Common myeloid progenitor, CD34-positive (primary cell): ENCODE data around the gene RAF1.
A peak's percentile ranks its signal among the peaks of the same experiment; 100 is the strongest.
"Not testable (repeated sequence)": the region's sequence is repeated elsewhere in the genome, so short reads cannot be mapped to it uniquely, and the experiment has no call there.

ENCODE experiments used
- CTCF ChIA-PET: fragments of 350-600 bp; sonication (Branson Sonifier 250); formaldehyde crosslinking; loops from one replicate; lab custom pipeline; 2021; ENCODE audit warnings: antibody characterized with exemption; lab: Charles Lee
- POLR2A ChIA-PET: fragments of 350-600 bp; sonication (Branson Sonifier 250); formaldehyde crosslinking; loops from one replicate; lab custom pipeline; 2021; ENCODE audit warnings: antibody characterized with exemption; lab: Charles Lee
- DNase-seq, 3 donors: peaks; one replicate each; pipeline versions ENCODE4 v3.0.0 to v3.0.0-alpha.2; 2013
- H3K27ac ChIP-seq, 2 experiments: 1 replicate in 1 of 2; 2 replicates in 1 of 2; pipeline ENCODE4 v1.7.0; 2013; ENCODE audit warnings: inconsistent platforms in 2 of 2, low read length in 2 of 2, mild to moderate bottlenecking in 2 of 2, low read depth in 1 of 2, moderate library complexity in 1 of 2; ENCODE audit not compliant: severe bottlenecking in 2 of 2, insufficient read depth in 1 of 2, poor library complexity in 1 of 2
- H3K27me3 ChIP-seq, 5 experiments: replicated peaks in 2 of 5; 1 replicate in 3 of 5; 2 replicates in 2 of 5; pipeline versions ENCODE4 v1.6.1 to v1.7.0; 2013; ENCODE audit warnings: low read length in 4 of 5, mild to moderate bottlenecking in 2 of 5, moderate library complexity in 2 of 5, inconsistent platforms in 1 of 5; ENCODE audit not compliant: insufficient read depth in 5 of 5, control insufficient read depth in 4 of 5
- H3K36me3 ChIP-seq, 4 experiments: 1 replicate in 2 of 4; 2 replicates in 2 of 4; pipeline versions ENCODE4 v1.6.1 to v1.7.0; 2013; ENCODE audit warnings: low read length in 3 of 4, control low read depth in 1 of 4, mild to moderate bottlenecking in 1 of 4; ENCODE audit not compliant: control insufficient read depth in 4 of 4, insufficient read depth in 4 of 4
- H3K4me1 ChIP-seq, 4 experiments: 1 replicate in 3 of 4; 2 replicates in 1 of 4; pipeline versions ENCODE4 v1.6.1 to v1.7.1; 2013; ENCODE audit warnings: low read length in 3 of 4, mild to moderate bottlenecking in 3 of 4, control low read depth in 1 of 4, inconsistent platforms in 1 of 4, moderate library complexity in 1 of 4; ENCODE audit not compliant: control insufficient read depth in 4 of 4, insufficient read depth in 4 of 4; ENCODE audit errors: control extremely low read depth in 1 of 4
- H3K4me3 ChIP-seq, 7 experiments: 1 replicate in 4 of 7; 2 replicates in 3 of 7; pipeline versions ENCODE4 v1.5.1 to v1.7.0; 2013; ENCODE audit warnings: mild to moderate bottlenecking in 7 of 7, low read length in 6 of 7, moderate library complexity in 6 of 7, inconsistent platforms in 2 of 7, low read depth in 2 of 7, control low read depth in 1 of 7; ENCODE audit not compliant: insufficient read depth in 4 of 7, control insufficient read depth in 1 of 7; ENCODE audit errors: extremely low read depth in 1 of 7
- H3K9me3 ChIP-seq, 5 experiments: 1 replicate in 4 of 5; 2 replicates in 1 of 5; pipeline versions ENCODE4 v1.6.1 to v1.7.1; 2013; ENCODE audit warnings: low read length in 4 of 5, mild to moderate bottlenecking in 2 of 5, inconsistent platforms in 1 of 5, low read depth in 1 of 5, moderate library complexity in 1 of 5; ENCODE audit not compliant: control insufficient read depth in 4 of 5, insufficient read depth in 2 of 5; ENCODE audit errors: control extremely low read depth in 1 of 5
- WGBS: methylation state at CpG from one replicate; pipeline ENCODE4 v1.1.5; 2013; ENCODE audit not compliant: insufficient coverage; 5-methylcytosine and 5-hydroxymethylcytosine counted together

RAF1 gene

DNA sequence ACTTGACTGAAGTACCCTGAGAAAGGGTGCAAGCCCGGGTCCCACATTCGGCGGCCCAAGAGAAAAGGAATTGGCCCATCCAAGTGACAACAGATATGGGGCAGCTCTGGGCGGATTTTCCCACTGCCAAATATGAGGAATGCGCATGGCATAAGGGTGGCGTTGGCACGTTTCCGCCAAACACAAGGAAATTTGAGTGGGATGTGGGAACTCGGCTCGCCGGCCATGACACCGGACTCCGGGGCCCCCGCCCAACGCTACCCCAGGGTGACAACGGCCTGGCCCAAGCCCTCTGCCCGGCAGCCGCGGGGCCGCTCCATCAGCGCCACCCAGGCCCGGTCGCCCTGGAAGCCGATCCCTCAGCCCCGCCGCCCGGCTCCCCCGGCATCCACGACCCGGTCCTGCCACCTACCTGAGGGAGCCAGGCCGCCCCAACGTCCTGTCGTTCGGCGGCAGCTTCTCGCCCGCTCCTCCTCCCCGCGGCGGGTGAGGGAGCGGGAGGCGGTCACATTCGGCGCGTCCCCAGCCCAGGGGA, 449 bp downstream of the RAF1 start:
- CTCF ChIA-PET = interaction anchor here (0.6 to 1.1 kb wide), 3 partner anchors 13 to 120 kb away, joined by 3 read pairs; no protein-coding TSS in a partner anchor
- Histone ChIP-seq H3K36me3 (no peaks in the 10 kb centered on the region), H3K27ac (peak overlapping the region; percentile 97 to 98), H3K9me3 (no peaks in the 10 kb centered on the region), H3K27me3 (no peaks in the 10 kb centered on the region), H3K4me3 (peak overlapping the region; percentile 79 to 98 (median 93)), H3K4me1 (peaks cover 0 to 26% (median 16%) of the 10 kb centered on the region in 4 experiments)
- POLR2A ChIA-PET = interaction anchor here (0.5 to 1.5 kb wide), 3 partner anchors 18 to 210 kb away, joined by 3 to 4 read pairs (median 3); no protein-coding TSS in a partner anchor
- under 1% methylated on average over 38 of the region's 45 CpGs for whole genome bisulfite sequencing
- peak in 2 of 3 donors; percentile 35 to 44 for DNase-seq

DNA sequence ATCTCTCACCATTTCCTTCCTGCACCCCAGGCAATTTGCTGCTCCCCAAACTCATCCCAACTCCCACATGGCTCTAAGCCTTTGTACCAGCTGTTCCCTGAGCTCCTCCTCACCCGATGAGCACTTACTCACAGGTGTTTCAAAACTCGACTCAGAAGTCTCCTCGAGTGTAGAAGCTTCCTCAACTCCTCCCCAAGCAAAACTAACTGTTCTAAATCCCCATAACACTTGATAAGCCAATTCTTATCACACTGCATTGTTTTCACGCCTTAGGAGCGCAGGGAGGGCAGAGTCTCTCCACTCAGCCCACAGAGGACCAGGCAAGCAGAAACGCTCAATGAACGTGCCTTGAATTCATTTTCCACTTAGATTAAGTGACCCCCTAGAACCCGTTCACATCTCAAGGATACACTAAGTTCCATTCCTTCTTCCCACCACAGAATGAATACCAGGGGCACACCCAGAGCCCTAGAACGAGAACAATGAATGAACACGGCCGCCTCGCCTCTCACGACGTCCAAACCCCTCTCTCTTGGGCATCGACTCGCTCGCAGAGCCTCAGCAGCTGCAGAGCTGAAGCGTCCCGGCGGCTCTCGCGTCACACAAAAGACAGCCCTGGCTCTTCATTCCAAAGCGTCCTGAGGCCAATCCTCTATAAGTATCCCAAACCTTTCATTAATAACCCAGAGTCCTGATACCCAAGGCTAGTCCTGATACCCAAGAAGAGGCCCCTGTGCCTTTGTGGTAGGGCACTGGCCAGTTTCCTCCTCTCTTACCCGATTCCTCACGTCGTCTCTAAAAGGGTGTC, 1.1 kb downstream of the RAF1 start:
- 0% methylated on average over 26 of the region's 26 CpGs for WGBS
- POLR2A ChIA-PET = interaction anchor here (0.6 to 0.9 kb wide), 2 partner anchors 19 to 62 kb away, joined by 3 to 4 read pairs; no protein-coding TSS in a partner anchor
- DNase-seq = peak in 2 of 3 donors; percentile 26 to 38
- Histone ChIP-seq H3K36me3 (no peaks in the 10 kb centered on the region), H3K27ac (peak overlapping the region; percentile 97 to 98), H3K27me3 (no peaks in the 10 kb centered on the region), H3K9me3 (no peaks in the 10 kb centered on the region), H3K4me3 (peak overlapping the region; percentile 79 to 98 (median 93)), H3K4me1 (peaks cover 0 to 26% (median 16%) of the 10 kb centered on the region in 4 experiments)
- CTCF ChIA-PET = interaction anchor here (0.7 kb wide), 1 partner anchor 119 kb away, joined by 3 read pairs; no protein-coding TSS in a partner anchor

DNA sequence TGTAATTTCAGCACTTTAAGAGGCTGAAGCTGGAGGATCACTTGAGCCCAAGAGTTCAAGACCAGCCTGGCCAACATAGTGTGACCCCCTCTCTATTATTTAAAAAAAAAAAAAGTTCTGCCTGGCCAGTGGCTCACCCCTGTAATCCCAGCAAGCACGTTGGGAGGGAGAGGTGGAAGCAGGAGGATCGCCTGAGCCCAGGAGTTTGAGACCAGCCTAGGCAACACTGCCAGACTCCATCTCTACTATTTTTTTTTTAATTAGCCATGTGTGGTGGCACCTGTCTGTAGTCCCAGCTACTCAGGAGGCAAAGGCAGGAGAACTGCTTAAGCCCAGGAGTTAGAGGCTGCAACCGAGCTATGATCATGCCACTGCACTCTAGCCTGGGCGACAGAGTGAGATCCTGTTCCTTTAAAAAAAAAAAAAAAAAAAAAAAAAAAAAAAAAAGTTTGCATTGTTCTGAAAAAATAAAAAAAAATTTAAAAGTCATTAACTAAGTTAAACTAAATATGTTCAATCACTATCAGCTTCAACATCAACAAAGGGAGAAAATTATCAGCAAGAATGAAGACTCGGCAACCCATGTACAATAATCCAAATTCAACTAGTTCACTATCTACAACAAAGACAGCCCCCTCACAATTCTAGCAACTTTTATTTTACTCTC, 1.9 kb downstream of the RAF1 start:
- DNase-seq = no peak
- Histone ChIP-seq H3K4me3 (peak overlapping the region in 6 of 7 experiments; percentile 86 to 98 (median 94)), H3K4me1 (peaks cover under 1 to 26% (median 16%) of the 10 kb centered on the region in 4 experiments), H3K9me3 (no peaks in the 10 kb centered on the region), H3K27me3 (no peaks in the 10 kb centered on the region), H3K27ac (peak overlapping the region; percentile 97 to 98), H3K36me3 (no peaks in the 10 kb centered on the region)
- 75% methylated on average over 1 of the region's 5 CpGs for WGBS
- CTCF ChIA-PET = interaction anchor here (0.8 kb wide), 1 partner anchor 1272 kb away, joined by 3 read pairs; no protein-coding TSS in a partner anchor
- POLR2A ChIA-PET = interaction anchor here (0.6 kb wide), 1 partner anchor 18 kb away, joined by 4 read pairs; no protein-coding TSS in a partner anchor

DNA sequence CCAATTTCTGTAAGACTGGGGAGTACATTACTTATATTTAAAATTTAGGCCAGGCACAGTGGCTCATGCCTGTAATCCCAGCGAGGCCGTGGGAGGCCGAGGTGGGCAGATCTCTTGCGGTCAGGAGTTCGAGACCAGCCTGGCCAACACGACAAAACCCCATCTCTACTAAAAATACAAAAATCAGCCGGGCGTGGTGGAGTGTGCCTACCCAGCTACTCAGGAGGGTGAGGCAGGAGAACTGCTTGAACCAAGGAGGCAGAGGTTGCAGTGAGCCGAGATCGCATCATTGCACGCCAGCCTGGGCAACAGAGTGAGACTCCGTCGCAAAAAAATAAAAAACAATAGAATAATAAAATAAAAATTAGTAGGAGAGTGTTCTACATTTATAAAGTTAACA, 2.5 kb downstream of the RAF1 start:
- peak overlapping the region in 1 of 2 experiments; percentile 14 for H3K27ac ChIP-seq
- H3K36me3 ChIP-seq, POLR2A ChIA-PET, H3K27me3 ChIP-seq, DNase-seq, H3K9me3 ChIP-seq: not testable (repeated sequence)
- CTCF ChIA-PET = interaction anchor here (0.8 kb wide), 1 partner anchor 1271 kb away, joined by 3 read pairs; no protein-coding TSS in a partner anchor
- H3K4me1 ChIP-seq = peaks cover 3 to 26% (median 16%) of the 10 kb centered on the region in 4 experiments
- 100% methylated on average over 2 of the region's 13 CpGs for WGBS
- H3K4me3 ChIP-seq = peak overlapping the region in 1 of 7 experiments; percentile 97

DNA sequence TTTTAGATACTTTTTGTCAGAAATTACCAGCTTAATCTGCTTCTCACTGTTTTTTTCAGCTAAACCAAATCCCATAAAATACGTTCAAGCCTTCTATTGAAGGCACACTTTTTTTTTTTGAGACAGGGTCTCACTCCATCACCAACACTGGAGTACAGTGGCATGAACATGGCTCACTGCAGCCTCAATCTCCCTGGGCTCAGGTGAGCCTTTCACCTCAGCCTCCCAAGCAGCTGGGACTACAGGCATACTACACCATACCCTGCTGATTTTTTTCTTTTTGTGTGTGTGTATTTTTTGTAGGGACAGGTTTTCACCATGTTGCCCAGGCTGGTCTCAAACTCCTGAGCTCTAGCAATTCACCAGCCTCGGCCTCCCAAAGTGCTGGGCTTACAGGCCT, 3.7 kb downstream of the RAF1 start:
- no peaks in the 10 kb centered on the region for H3K9me3 ChIP-seq
- 100% methylated on average over 1 of the region's 2 CpGs for WGBS
- no peak overlapping the region for H3K27ac ChIP-seq
- ChIA-PET CTCF (interaction anchor here (0.7 to 1.5 kb wide), 3 partner anchors 9 to 69 kb away, joined by 3 read pairs; no protein-coding TSS in a partner anchor), POLR2A (interaction anchor here (0.6 to 0.7 kb wide), 4 partner anchors 9 to 29 kb away, joined by 3 to 4 read pairs (median 4); no protein-coding TSS in a partner anchor)
- peaks cover 0 to 6% (median 2%) of the 10 kb centered on the region in 4 experiments for H3K36me3 ChIP-seq
- DNase-seq = no peak
- peaks cover 3 to 26% (median 16%) of the 10 kb centered on the region in 4 experiments for H3K4me1 ChIP-seq
- no peak overlapping the region for H3K4me3 ChIP-seq
- H3K27me3 ChIP-seq = no peaks in the 10 kb centered on the region

DNA sequence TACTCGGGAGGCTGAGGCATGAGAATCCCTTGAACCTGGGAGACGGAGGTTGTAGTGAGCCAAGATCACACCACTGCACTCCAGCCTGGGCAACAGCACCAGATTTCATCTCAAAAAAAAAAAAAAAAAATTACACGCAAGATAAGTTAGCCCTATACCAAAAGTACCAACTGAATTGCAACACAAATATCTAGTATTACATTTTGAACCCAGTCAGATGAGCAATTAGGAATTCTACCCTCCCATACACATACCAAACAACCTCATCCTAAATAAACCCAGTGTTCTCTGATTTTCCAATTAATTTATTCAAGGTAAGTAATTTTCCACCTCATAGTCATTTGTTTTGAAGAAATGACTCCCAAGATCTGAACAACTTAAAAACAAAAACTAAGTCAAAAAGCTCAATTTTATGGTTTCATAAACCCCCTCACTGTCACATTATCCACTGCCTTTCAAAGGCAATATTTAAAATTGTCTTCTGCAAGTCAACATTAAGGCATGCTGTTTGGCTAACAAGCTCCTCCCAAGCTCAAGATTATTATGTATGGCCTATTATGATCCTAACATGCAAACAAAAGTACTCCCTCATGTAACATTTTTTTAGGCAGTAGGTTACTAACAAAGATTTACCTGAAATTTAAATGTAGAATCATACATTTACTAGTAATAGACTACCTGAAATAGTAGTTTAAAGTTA, 4.5 kb downstream of the RAF1 start:
- Histone ChIP-seq H3K4me3 (no peak overlapping the region), H3K36me3 (peaks cover 0 to 6% (median 2%) of the 10 kb centered on the region in 4 experiments), H3K9me3 (no peaks in the 10 kb centered on the region), H3K4me1 (peaks cover 3 to 23% (median 14%) of the 10 kb centered on the region in 4 experiments), H3K27ac (no peak overlapping the region), H3K27me3 (no peaks in the 10 kb centered on the region)
- ChIA-PET CTCF (interaction anchor here (1.1 to 1.5 kb wide), 4 partner anchors 27 to 149 kb away, joined by 3 read pairs; no protein-coding TSS in a partner anchor), POLR2A (interaction anchor here (0.6 kb wide), 3 partner anchors 8 to 28 kb away, joined by 3 to 4 read pairs (median 4); no protein-coding TSS in a partner anchor)
- 92% methylated on average over 2 of the region's 3 CpGs for WGBS
- DNase-seq = no peak
